Spleen (tissue), 7 donors: ENCODE results near the gene PIP5K1B.

Experiments
- CTCF ChIP-seq, 11 experiments: fragments of 200-600 bp in 7 of 11; fragments of 450-650 bp in 4 of 11; sonication (generic) in 4 of 11; IDR thresholded peaks in 8 of 11; conservative IDR thresholded peaks in 3 of 11; 1 replicate in 7 of 11; 2 replicates in 4 of 11; pipeline versions ENCODE4 v1.4.0 to v1.8.0; 2016 to 2021; ENCODE audit warnings: antibody characterized with exemption in 11 of 11, inconsistent platforms in 4 of 11, mild to moderate bottlenecking in 1 of 11
- POLR2A ChIP-seq, 3 donors: fragments of 450-650 bp; IDR thresholded peaks; one replicate each; pipeline ENCODE4 v1.5.1; 2017; ENCODE audit warnings: antibody characterized with exemption in 3 of 3, mild to moderate bottlenecking in 1 of 3
- donor health status: DM: no; HTN: no; CAD: no; lungs with moderate emphysema.
- donor health status: DM: no; HTN: no; CAD: no.
- donor health status: DM: no; HTN: no; CAD: no.

GRCh38 chr9:68741234-68741633, 36.2 kb downstream of the PIP5K1B start:
- TF ChIP-seq POLR2A (IDR thresholded peaks at IDR 0.05) (no peak), CTCF (IDR thresholded peaks at IDR 0.05 in 8 of 11, conservative IDR thresholded peaks at IDR 0.05 in 3 of 11) (no peak)
